Pancreas (tissue), 10 donors: ENCODE data around the gene DTNA. TPM values are rescaled to one million over a fixed set of nuclear protein-coding genes. Genes with fewer than 3 reads are reported as not detected.

Experiments
- ATAC-seq, 4 donors: fragments of 200-7000 bp; cut with Tn5 transposase; one replicate each; pipeline versions ENCODE4 v1.8.0 to v1.9.1; 2020; ENCODE audit warnings: mild to moderate bottlenecking in 4 of 4, moderate library complexity in 4 of 4
- DNase-seq, 6 donors: peaks; one replicate each; pipeline ENCODE4 v3.0.0-alpha.2; 2020
- FAIRE-seq: peaks from 2 replicates; lab custom pipeline; 2012; peaks lifted over from hg19 to GRCh38; lab: Jason Lieb, UNC
- H3K27ac ChIP-seq, 4 donors: fragments of 200-600 bp; sonication (generic); 1 replicate in 3 of 4; 2 replicates in 1 of 4; pipeline versions ENCODE4 v1.5.0 to v1.8.0; 2020
- H3K27me3 ChIP-seq, 4 donors: fragments of 200-600 bp; one replicate each; pipeline ENCODE4 v1.8.0; 2021
- H3K36me3 ChIP-seq, 3 donors: fragments of 200-600 bp; sonication (generic) in 1 of 3; one replicate each; pipeline versions ENCODE4 v1.5.0 to v1.8.0; 2020 to 2021
- H3K4me1 ChIP-seq, 3 donors: fragments of 200-600 bp; one replicate each; pipeline ENCODE4 v1.8.0; 2021
- H3K4me3 ChIP-seq, 4 donors: fragments of 200-600 bp; sonication (generic) in 2 of 4; one replicate each; pipeline versions ENCODE4 v1.5.0 to v1.8.0; 2020 to 2021
- H3K9me3 ChIP-seq, 4 donors: fragments of 200-600 bp; one replicate each; pipeline ENCODE4 v1.8.0; 2021
- CTCF ChIP-seq, 4 donors: fragments of 200-600 bp; sonication (generic) in 3 of 4; IDR thresholded peaks; one replicate each; pipeline versions ENCODE4 v1.5.0 to v1.8.0; 2021; ENCODE audit warnings: antibody characterized with exemption in 4 of 4
- WGBS, 2 donors: extraction: QIAGEN DNeasy Blood & Tissue Kit; methylation state at CpG; one replicate each; pipeline ENCODE4 v1.1.7; 2013; 5-methylcytosine and 5-hydroxymethylcytosine counted together
- intact Hi-C, 3 donors: fragments of 100-400 bp; cut with DNase I; formaldehyde crosslinking; loops; one replicate each; pipeline versions ENCODE4 v1.11.1 to v1.14.2; 2022
- polyA plus RNA-seq, 2 donors: library from polyadenylated mRNA; stranded (reverse); fragments of 200-250 nt; gene quantifications; one replicate each; pipeline ENCODE4 v1.2.3, GENCODE V29; 2013
- total RNA-seq, 6 donors: library from RNA; stranded (reverse); fragmentation: NEBNext Ultra II Directional in 4 of 6; extraction: Animal tissue kit (Norgen Biotek cat#: 25700) in 4 of 6; gene quantifications; one replicate each; pipeline versions ENCODE4 v1.2.1 to v1.2.4, GENCODE V29; 2021 to 2023
- donor health status: healthy with polysubstance abuse.
- donor health status: DM: no; HTN: no; CAD: no; lungs with moderate emphysema.
- donor health status: DM: no; HTN: no; CAD: no.
- donor health status: control.
- donor health status: control.
- donor health status: Bipolar disorder and iron deficiency.
- donor health status: DM: yes; HTN: yes; CAD: no.
- donor health status: DM: no; HTN: no; CAD: no.
- donor health status: DM: no; HTN: no; CAD: no.
- donor health status: DM: yes; HTN: yes; CAD: no.

DTNA gene
- total and polyA plus RNA-seq, 8 donors, result 15.3 to 37.5 (median 26.4) TPM

DNA sequence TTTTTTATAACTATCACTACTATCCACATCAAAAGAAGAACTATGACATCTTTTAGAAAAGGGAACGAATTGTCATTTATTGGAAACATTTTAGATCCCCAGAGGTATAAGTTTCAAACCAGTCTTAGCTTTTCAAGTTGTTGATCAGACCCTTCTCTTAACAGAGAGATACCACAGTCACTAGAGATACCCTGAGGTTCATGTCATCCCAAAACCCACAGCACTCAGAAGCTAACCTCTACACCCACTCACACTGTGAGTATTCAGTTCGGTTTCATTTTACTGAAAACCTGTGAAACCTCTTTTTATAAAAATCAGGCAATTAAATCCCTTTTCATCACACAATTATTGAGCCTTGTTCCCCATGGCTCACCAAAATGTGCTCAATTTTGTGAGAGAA is 156.2 kb downstream of the DTNA start:
- no peak for FAIRE-seq
- intact Hi-C loops, result no loop called here
- 84 to 94% methylated on average over 2 of the region's 2 CpGs for WGBS, 2 donors

GRCh38 chr18:34866739-34867138 is 156.6 kb downstream of the DTNA start:
- no peak for FAIRE-seq
- no peaks in the 10 kb centered on the region for H3K4me1 ChIP-seq
- H3K27ac ChIP-seq, result no peak overlapping the region
- no peak overlapping the region for H3K4me3 ChIP-seq
- H3K36me3 ChIP-seq, result peaks cover 0 to 6% (median 0%) of the 10 kb centered on the region in 3 donors
- ATAC-seq, result no peak
- H3K27me3 ChIP-seq, result no peaks in the 10 kb centered on the region
- H3K9me3 ChIP-seq, result no peaks in the 10 kb centered on the region
- WGBS, 2 donors, result 79 to 85% methylated on average over 4 of the region's 4 CpGs
- TF ChIP-seq CTCF (IDR thresholded peaks at IDR 0.05), result peak in 2 of 4 donors; percentile 16 to 23
- no peak for DNase-seq
- intact Hi-C loops, result no loop called here

More for the DNA sequence above, 156.2 kb downstream of the DTNA start:
- no peaks in the 10 kb centered on the region for H3K27me3 ChIP-seq
- no peak overlapping the region for H3K27ac ChIP-seq
- no peak for DNase-seq
- H3K36me3 ChIP-seq, result peaks cover 0 to 6% (median 0%) of the 10 kb centered on the region in 3 donors
- H3K4me1 ChIP-seq, result no peaks in the 10 kb centered on the region
- no peak for TF ChIP-seq CTCF (IDR thresholded peaks at IDR 0.05)
- H3K4me3 ChIP-seq, result no peak overlapping the region
- no peaks in the 10 kb centered on the region for H3K9me3 ChIP-seq
- ATAC-seq, result no peak

GRCh38 chr18:34867520-34867919 is 157.4 kb downstream of the DTNA start:
- Histone ChIP-seq H3K4me3 (no peak overlapping the region), H3K9me3 (no peaks in the 10 kb centered on the region), H3K27ac (no peak overlapping the region), H3K27me3 (no peaks in the 10 kb centered on the region), H3K36me3 (peaks cover 0 to 6% (median 0%) of the 10 kb centered on the region in 3 donors), H3K4me1 (no peaks in the 10 kb centered on the region)
- DNase-seq (no peak), ATAC-seq (peak in 1 of 4 donors; percentile 28), FAIRE-seq (no peak)
- intact Hi-C loops, result no loop called here
- WGBS, 2 donors, result 83 to 89% methylated on average over 7 of the region's 7 CpGs
- TF ChIP-seq CTCF (IDR thresholded peaks at IDR 0.05), result no peak

DNA sequence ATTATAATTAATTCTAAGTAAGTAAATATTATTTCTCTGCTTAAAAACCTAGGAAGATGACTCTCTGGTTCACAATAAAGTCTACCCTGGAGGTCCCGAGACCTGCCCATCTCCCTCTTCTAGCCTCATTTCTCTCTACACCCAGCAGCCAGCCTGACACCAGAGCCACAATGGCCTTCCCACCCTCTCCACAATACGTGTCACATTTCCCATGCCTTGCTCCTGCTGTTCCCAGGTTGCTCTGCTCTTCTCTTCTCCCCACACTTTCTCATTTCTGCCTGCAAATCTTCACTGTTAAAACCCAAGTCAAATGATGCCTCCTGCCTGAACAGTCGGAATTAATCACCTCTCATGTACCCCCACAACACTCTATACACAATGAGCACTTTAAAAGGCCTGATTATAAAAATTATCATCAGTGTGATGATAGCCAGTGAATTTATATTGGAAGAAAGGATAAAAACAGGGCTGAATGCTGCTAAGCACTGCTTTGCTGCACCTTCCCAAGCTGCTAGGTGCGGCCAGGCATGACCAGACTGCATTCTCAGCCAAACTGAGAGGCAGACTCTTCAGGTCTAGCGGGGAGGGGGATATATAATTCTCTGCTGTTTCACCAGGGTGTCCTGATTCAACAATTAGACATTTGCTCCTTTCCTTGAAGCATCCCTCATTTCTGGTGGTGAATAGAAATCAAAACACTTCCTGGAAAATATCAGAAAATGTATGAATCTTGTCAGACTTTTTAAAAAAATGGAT is 160.6 kb downstream of the DTNA start:
- no peaks in the 10 kb centered on the region for H3K4me1 ChIP-seq
- FAIRE-seq, result no peak
- no peaks in the 10 kb centered on the region for H3K9me3 ChIP-seq
- no peak for TF ChIP-seq CTCF (IDR thresholded peaks at IDR 0.05)
- H3K27ac ChIP-seq, result no peak overlapping the region
- H3K36me3 ChIP-seq, result peaks cover 0 to 5% (median 0%) of the 10 kb centered on the region in 3 donors
- no peak for ATAC-seq
- H3K4me3 ChIP-seq, result no peak overlapping the region
- WGBS, 2 donors, result 92 to 94% methylated on average over 5 of the region's 5 CpGs
- no peak for DNase-seq
- no peaks in the 10 kb centered on the region for H3K27me3 ChIP-seq
- intact Hi-C loops, result no loop called here

GRCh38 chr18:34871435-34871834 is 161.3 kb downstream of the DTNA start:
- no peak for FAIRE-seq
- WGBS, 2 donors, result 77 to 83% methylated on average over 2 of the region's 2 CpGs

More at GRCh38 chr18:34871435-34871834, 161.3 kb downstream of the DTNA start:
- Histone ChIP-seq H3K4me1 (no peaks in the 10 kb centered on the region), H3K36me3 (no peaks in the 10 kb centered on the region), H3K4me3 (no peak overlapping the region), H3K27ac (no peak overlapping the region), H3K27me3 (no peaks in the 10 kb centered on the region), H3K9me3 (no peaks in the 10 kb centered on the region)
- no peak for TF ChIP-seq CTCF (IDR thresholded peaks at IDR 0.05)
- DNase-seq (no peak), ATAC-seq (no peak)
- intact Hi-C loops, result no loop called here
